Sigmoid colon (tissue), 7 donors: ENCODE data around the gene KLHL35. TPM values are rescaled to one million over a fixed set of nuclear protein-coding genes. Genes with fewer than 3 reads are reported as not detected.
"Not testable (repeated sequence)": the region's sequence is repeated elsewhere in the genome, so short reads cannot be mapped to it uniquely, and the experiment has no call there.

Experiments used
- DNase-seq: peaks from one replicate; pipeline ENCODE4 v3.0.0-alpha.2; 2019
- H3K27ac ChIP-seq, 4 donors: fragments of 200-600 bp; sonication (generic); one replicate each; pipeline ENCODE4 v1.5.1; 2016 to 2019; ENCODE audit warnings: mild to moderate bottlenecking in 1 of 4
- H3K27me3 ChIP-seq, 3 donors: fragments of 200-600 bp; sonication (generic); one replicate each; pipeline ENCODE4 v1.5.1; 2019; ENCODE audit warnings: mild to moderate bottlenecking in 1 of 3
- H3K36me3 ChIP-seq, 4 donors: fragments of 200-600 bp; sonication (generic); one replicate each; pipeline ENCODE4 v1.5.1; 2016 to 2019
- H3K4me1 ChIP-seq, 4 donors: fragments of 200-600 bp; sonication (generic); one replicate each; pipeline ENCODE4 v1.5.1; 2017 to 2019
- H3K4me3 ChIP-seq, 4 donors: fragments of 200-600 bp; sonication (generic); one replicate each; pipeline ENCODE4 v1.5.1; 2017 to 2019; ENCODE audit warnings: mild to moderate bottlenecking in 2 of 4, moderate library complexity in 1 of 4
- H3K9me3 ChIP-seq, 4 donors: fragments of 200-600 bp in 3 of 4; sonication (generic) in 3 of 4; one replicate each; pipeline versions ENCODE4 v1.5.1 to v1.6.1; 2013 to 2019
- CTCF ChIP-seq, 4 experiments: fragments of 450-650 bp in 3 of 4; fragments of 200-600 bp in 1 of 4; IDR thresholded peaks; one replicate each; pipeline ENCODE4 v1.5.1; 2016 to 2019; ENCODE audit warnings: antibody characterized with exemption in 4 of 4, mild to moderate bottlenecking in 3 of 4, moderate library complexity in 2 of 4
- EP300 ChIP-seq, 4 donors: sonication (generic); formaldehyde crosslinking; IDR thresholded peaks; one replicate each; pipeline ENCODE4 v1.6.1; 2017; ENCODE audit warnings: antibody characterized with exemption in 4 of 4
- POLR2A ChIP-seq, 2 donors: fragments of 450-650 bp; IDR thresholded peaks; one replicate each; pipeline ENCODE4 v1.6.1; 2016; ENCODE audit warnings: antibody characterized with exemption in 2 of 2, mild to moderate bottlenecking in 2 of 2, moderate library complexity in 2 of 2
- POLR2AphosphoS5 ChIP-seq, 4 donors: sonication (generic); formaldehyde crosslinking; IDR thresholded peaks; one replicate each; pipeline ENCODE4 v1.6.1; 2017; ENCODE audit warnings: antibody characterized with exemption in 4 of 4
- WGBS, 2 donors: extraction: QIAGEN DNeasy Blood & Tissue Kit; methylation state at CpG; one replicate each; pipeline ENCODE4 v1.1.7; 2013; 5-methylcytosine and 5-hydroxymethylcytosine counted together
- intact Hi-C: fragments of 100-400 bp; cut with DNase I; formaldehyde crosslinking; loops from one replicate; pipeline ENCODE4 v1.15.1; 2023
- polyA plus RNA-seq, 3 donors: library from polyadenylated mRNA; stranded (reverse); fragments of 200-250 nt; gene quantifications; one replicate each; pipeline ENCODE4 v1.2.3, GENCODE V29; 2013
- total RNA-seq, 4 donors: library from RNA; depleted of rRNA; stranded (reverse); fragments of >200 nt; gene quantifications; one replicate each; pipeline ENCODE4 v1.1.0, GENCODE V29; 2016
- donor health status: healthy with polysubstance abuse.
- donor health status: Bipolar disorder and iron deficiency.
- donor health status: healthy.

The KLHL35 gene
- total and polyA plus RNA-seq, 7 donors: 0.41 to 1.1 (median 0.81) TPM; not detected in 4

GRCh38 chr11:75413864-75414263 is 19.1 kb downstream of the KLHL35 start:
- Histone ChIP-seq H3K36me3 (peaks cover 7 to 51% (median 11%) of the 10 kb centered on the region in 4 donors), H3K27ac (no peak overlapping the region), H3K4me3 (no peak overlapping the region), H3K27me3 (no peaks in the 10 kb centered on the region), H3K9me3 (no peaks in the 10 kb centered on the region), H3K4me1 (peaks cover 0 to 7% (median 2%) of the 10 kb centered on the region in 4 donors)
- WGBS, 2 donors: 88% methylated on average over 2 of the region's 2 CpGs
- no peak for DNase-seq
- intact Hi-C loops: no loop called here
- no peak for TF ChIP-seq POLR2A (IDR thresholded peaks at IDR 0.05)
- no peak for TF ChIP-seq POLR2AphosphoS5 (IDR thresholded peaks at IDR 0.05)
- no peak for TF ChIP-seq EP300 (IDR thresholded peaks at IDR 0.05)
- no peak for TF ChIP-seq CTCF (IDR thresholded peaks at IDR 0.05)

- peaks cover 7 to 58% (median 13%) of the 10 kb centered on the region in 4 donors for H3K36me3 ChIP-seq
- H3K4me3 ChIP-seq, H3K4me1 ChIP-seq, H3K27ac ChIP-seq, DNase-seq, H3K27me3 ChIP-seq, intact Hi-C loops, H3K9me3 ChIP-seq: not testable (repeated sequence)
- 84 to 89% methylated on average over 10 of the region's 10 CpGs for whole genome bisulfite sequencing, 2 donors
Measured at GRCh38 chr11:75413146-75413545, 19.9 kb downstream of the KLHL35 start.

- H3K27ac ChIP-seq, H3K4me1 ChIP-seq, H3K9me3 ChIP-seq, H3K27me3 ChIP-seq, H3K4me3 ChIP-seq, intact Hi-C loops, DNase-seq: not testable (repeated sequence)
- peaks cover 7 to 69% (median 26%) of the 10 kb centered on the region in 4 donors for H3K36me3 ChIP-seq
- 91 to 93% methylated on average over 28 of the region's 33 CpGs for WGBS, 2 donors
Measured at GRCh38 chr11:75409971-75410370, 23.0 kb downstream of the KLHL35 start.

- Histone ChIP-seq H3K4me3 (no peak overlapping the region), H3K36me3 (peaks cover 7 to 69% (median 35%) of the 10 kb centered on the region in 4 donors), H3K9me3 (no peaks in the 10 kb centered on the region), H3K4me1 (no peaks in the 10 kb centered on the region), H3K27me3 (no peaks in the 10 kb centered on the region), H3K27ac (no peak overlapping the region)
- intact Hi-C loops: no loop called here
- WGBS, 2 donors: 90 to 98% methylated on average over 2 of the region's 2 CpGs
- TF ChIP-seq EP300 (IDR thresholded peaks at IDR 0.05): no peak
- DNase-seq: no peak
Measured at GRCh38 chr11:75408957-75409219, 24.1 kb downstream of the KLHL35 start.

- intact Hi-C loops: no loop called here
- no peaks in the 10 kb centered on the region for H3K9me3 ChIP-seq
- H3K36me3 ChIP-seq: peaks cover 0 to 71% (median 46%) of the 10 kb centered on the region in 4 donors
- H3K27ac ChIP-seq: no peak overlapping the region
- no peak for DNase-seq
- WGBS, 2 donors: 40 to 63% methylated on average over 1 of the region's 1 CpG
- no peaks in the 10 kb centered on the region for H3K27me3 ChIP-seq
- H3K4me1 ChIP-seq: peaks cover 0 to 13% (median 9%) of the 10 kb centered on the region in 4 donors
- no peak overlapping the region for H3K4me3 ChIP-seq
- no peak for TF ChIP-seq POLR2A (IDR thresholded peaks at IDR 0.05)
- no peak for TF ChIP-seq POLR2AphosphoS5 (IDR thresholded peaks at IDR 0.05)
- TF ChIP-seq EP300 (IDR thresholded peaks at IDR 0.05): no peak
- TF ChIP-seq CTCF (IDR thresholded peaks at IDR 0.05): no peak
Measured at GRCh38 chr11:75406338-75406777, 26.6 kb downstream of the KLHL35 start.

GRCh38 chr11:75403983-75404658 is 28.9 kb downstream of the KLHL35 start:
- no peaks in the 10 kb centered on the region for H3K27me3 ChIP-seq
- TF ChIP-seq POLR2AphosphoS5 (IDR thresholded peaks at IDR 0.05): no peak
- no peak for TF ChIP-seq POLR2A (IDR thresholded peaks at IDR 0.05)
- no peak for TF ChIP-seq EP300 (IDR thresholded peaks at IDR 0.05)
- TF ChIP-seq CTCF (IDR thresholded peaks at IDR 0.05): no peak
- no peak for DNase-seq
- no peak overlapping the region for H3K27ac ChIP-seq
- H3K9me3 ChIP-seq: no peaks in the 10 kb centered on the region
- 79 to 89% methylated on average over 15 of the region's 15 CpGs for WGBS, 2 donors
- intact Hi-C loops: no loop called here
- peaks cover 0 to 31% (median 23%) of the 10 kb centered on the region in 4 donors for H3K4me1 ChIP-seq
- H3K4me3 ChIP-seq: no peak overlapping the region
- H3K36me3 ChIP-seq: peaks cover 0 to 76% (median 47%) of the 10 kb centered on the region in 4 donors
